K562 (cell line): ENCODE data around the gene TSR3. TPM values are rescaled to one million over a fixed set of nuclear protein-coding genes. Genes with fewer than 3 reads are reported as not detected.

Source experiments
- BRF1 ChIP-seq: IDR thresholded peaks from 3 replicates; pipeline ENCODE4 v1.6.1; 2011; ENCODE audit warnings: borderline replicate concordance, mild to moderate bottlenecking; ENCODE audit not compliant: insufficient read length; ENCODE audit errors: extremely low read depth
- COPS2 ChIP-seq: fragments of 450-650 bp; conservative IDR thresholded peaks from 2 replicates; pipeline ENCODE4 v1.6.1; 2016; ENCODE audit warnings: mild to moderate bottlenecking, moderate library complexity
- DEAF1 ChIP-seq: fragments of 450-650 bp; formaldehyde crosslinking; IDR thresholded peaks from 2 replicates; pipeline ENCODE4 v1.4.0; 2020; ENCODE audit warnings: mild to moderate bottlenecking, moderate library complexity
- ELK1 ChIP-seq: sonication (generic); formaldehyde crosslinking; IDR thresholded peaks from 2 replicates; pipeline ENCODE4 v1.8.1; 2022; ENCODE audit warnings: missing genetic modification reagents
- ESRRB ChIP-seq: fragments of 250-450 bp; sonication (Bioruptor Pico); IDR thresholded peaks from 2 replicates; pipeline ENCODE4 v1.5.0; 2020; ENCODE audit warnings: mild to moderate bottlenecking, moderate library complexity, borderline replicate concordance
- KAT2B ChIP-seq: IDR thresholded peaks from one replicate; pipeline ENCODE4 v1.6.1; 2012; ENCODE audit warnings: low read depth, mild to moderate bottlenecking, control low read depth, inconsistent platforms, low read length, moderate library complexity
- MAFG ChIP-seq: fragments of 450-650 bp; conservative IDR thresholded peaks from 2 replicates; pipeline ENCODE4 v1.6.1; 2016; ENCODE audit warnings: missing genetic modification characterization, missing compliant biosample characterization
- MTF1 ChIP-seq: fragments of 250-450 bp; sonication (Bioruptor Pico); IDR thresholded peaks from 2 replicates; pipeline ENCODE4 v1.9.0; 2021; ENCODE audit warnings: moderate library complexity, mild to moderate bottlenecking, inconsistent platforms, borderline replicate concordance
- MYBL2 ChIP-seq, 2 experiments: fragments of 450-650 bp in 1 of 2; sonication (generic) in 1 of 2; formaldehyde crosslinking in 1 of 2; IDR thresholded peaks; 2 replicates each; pipeline versions ENCODE4 v1.6.1 to v1.8.1; 2017 to 2022; ENCODE audit warnings: borderline replicate concordance in 1 of 2, inconsistent platforms in 1 of 2, low read depth in 1 of 2, mild to moderate bottlenecking in 1 of 2, missing genetic modification reagents in 1 of 2, moderate library complexity in 1 of 2
- NCOA1 ChIP-seq: fragments of 450-650 bp; IDR thresholded peaks from 2 replicates; pipeline ENCODE4 v1.6.1; 2016; ENCODE audit warnings: low read depth
- RBFOX2 ChIP-seq: fragments of 200-400 bp; formaldehyde crosslinking; IDR thresholded peaks from 2 replicates; pipeline ENCODE4 v1.6.1; 2017; ENCODE audit warnings: low read depth, mild to moderate bottlenecking, low read length, moderate library complexity
- RUNX1 ChIP-seq: sonication (generic); IDR thresholded peaks from 2 replicates; pipeline ENCODE4 v1.6.1; 2016; ENCODE audit warnings: antibody characterized with exemption, low read depth
- SMARCE1 ChIP-seq: fragments of 450-650 bp; IDR thresholded peaks from 2 replicates; pipeline ENCODE4 v1.7.1; 2016; ENCODE audit warnings: mild to moderate bottlenecking
- TEAD1 ChIP-seq, 2 experiments: fragments of 450-650 bp in 1 of 2; sonication (generic) in 1 of 2; formaldehyde crosslinking; IDR thresholded peaks; 2 replicates each; pipeline versions ENCODE4 v1.4.0 to v1.8.0; 2020 to 2022; ENCODE audit warnings: mild to moderate bottlenecking in 2 of 2, missing genetic modification reagents in 1 of 2
- TGIF2 ChIP-seq: sonication (generic); formaldehyde crosslinking; IDR thresholded peaks from 2 replicates; pipeline ENCODE4 v1.8.1; 2022; ENCODE audit warnings: mild to moderate bottlenecking, missing genetic modification reagents, moderate library complexity
- TRIM24 ChIP-seq, 2 experiments: fragments of 450-650 bp; IDR thresholded peaks; 2 replicates each; pipeline ENCODE4 v1.6.1; 2016
- ZMIZ1 ChIP-seq, 2 experiments: fragments of 150-350 bp in 1 of 2; IDR thresholded peaks; 2 replicates each; pipeline ENCODE4 v1.6.1; 2012 to 2016; ENCODE audit warnings: low read depth in 2 of 2, low read length in 2 of 2, mild to moderate bottlenecking in 1 of 2, moderate library complexity in 1 of 2
- ZNF124 ChIP-seq: sonication (generic); formaldehyde crosslinking; IDR thresholded peaks from 2 replicates; pipeline ENCODE4 v1.8.1; 2022; ENCODE audit warnings: missing genetic modification reagents
- ZNF140 ChIP-seq: fragments of 250-450 bp; sonication (Bioruptor Pico); IDR thresholded peaks from 2 replicates; pipeline ENCODE4 v1.8.0; 2021; ENCODE audit warnings: moderate library complexity, mild to moderate bottlenecking, inconsistent platforms
- ZNF232 ChIP-seq: sonication (generic); formaldehyde crosslinking; IDR thresholded peaks from 2 replicates; pipeline ENCODE4 v1.8.0; 2022; ENCODE audit warnings: mild to moderate bottlenecking, missing genetic modification reagents
- ZNF311 ChIP-seq: fragments of 250-450 bp; sonication (Bioruptor Pico); IDR thresholded peaks from 2 replicates; pipeline ENCODE4 v1.4.0; 2020; ENCODE audit warnings: mild to moderate bottlenecking, moderate library complexity
- ZNF57 ChIP-seq: fragments of 450-650 bp; formaldehyde crosslinking; IDR thresholded peaks from 2 replicates; pipeline ENCODE4 v1.4.0; 2020; ENCODE audit warnings: mild to moderate bottlenecking, moderate library complexity
- polyA plus RNA-seq, 8 experiments: library from polyadenylated mRNA; depleted of rRNA in 4 of 8; stranded (reverse) in 5 of 8; unstranded in 3 of 8; fragments of >200 nt; fragmentation: Nextera tagmentation in 2 of 8; fragmentation: Illumina TruSeq in 1 of 8; extraction: Ambion mirVana in 2 of 8; extraction: Trizol in 1 of 8; gene quantifications; 2 replicates each; pipeline versions ENCODE4 v1.2.1 to v1.2.3, GENCODE V29; 2011 to 2014; ENCODE audit warnings: inconsistent platforms in 1 of 8, missing spikeins in 1 of 8
- total RNA-seq, 7 experiments: library from RNA; depleted of rRNA in 6 of 7; stranded (reverse); fragments of >200 nt in 6 of 7; fragmentation: Illumina TruSeq in 2 of 7; extraction: Trizol in 2 of 7; gene quantifications; 2 replicates each; pipeline versions ENCODE4 v1.2.1 to v1.2.3, GENCODE V29; 2011 to 2021; ENCODE audit warnings: low replicate concordance in 1 of 7

The TSR3 gene
- total and polyA plus RNA-seq, 9 of the 15 experiments (the other 6 are each of a cell fraction or from before 2014, with no cell fraction given) = 1.5 to 74.8 (median 16.5) TPM

GRCh38 chr16:1308977-1309885 is 42.4 kb downstream of the TSR3 start, which contains the start of gene UBE2I (continued):
- TF ChIP-seq ESRRB (CRISPR knock-in tag) (no peak), NCOA1 (no peak; the same call in 1 of the 2 replicates), MAFG (tag) (no peak), ZNF311 (CRISPR knock-in tag) (no peak), ZNF124 (CRISPR knock-in tag) (no peak), BRF1 (no peak), RUNX1 (no peak), ZNF232 (peak; percentile 93), RBFOX2 (peak; percentile 77), ZNF140 (CRISPR knock-in tag) (no peak), ZMIZ1 (IDR thresholded peaks at IDR 0.05; ENCODE audit: low read depth in 2 of 2, low read length in 2 of 2) (no peak), TGIF2 (CRISPR knock-in tag) (no peak), ELK1 (CRISPR knock-in tag) (no peak), SMARCE1 (no peak), DEAF1 (no peak), TEAD1 (CRISPR knock-in tag; IDR thresholded peaks at IDR 0.05) (peak in 1 of 2 experiments; percentile 83; a peak in 1 of 4 replicates), ZNF57 (no peak), TRIM24 (IDR thresholded peaks at IDR 0.05) (peak; percentile 23 to 81; a peak in 2 of 4 replicates), KAT2B (peak; percentile 95), MTF1 (no peak), MYBL2 (IDR thresholded peaks at IDR 0.05; ENCODE audit: low read depth) (no peak), MYBL2 (CRISPR knock-in tag; IDR thresholded peaks at IDR 0.05; ENCODE audit: borderline replicate concordance) (no peak), COPS2 (no peak)
